Dermis microvascular lymphatic vessel endothelial cell (primary cell): Measurements from ENCODE around the gene MT1H. TPM values are rescaled to one million over a fixed set of nuclear protein-coding genes. Genes with fewer than 3 reads are reported as not detected.
A peak's percentile ranks its signal among the peaks of the same experiment; 100 is the strongest.
"Not testable (repeated sequence)": the region's sequence is repeated elsewhere in the genome, so short reads cannot be mapped to it uniquely, and the experiment has no call there.

Source experiments
- DNase-seq, 2 donors: peaks; one replicate each; pipeline versions ENCODE4 v3.0.0 to v3.0.0-alpha.2; 2010; ENCODE audit warnings: low read depth in 2 of 2
- total RNA-seq: library from RNA; depleted of rRNA; stranded (reverse); fragments of >200 nt; gene quantifications from 2 replicates; pipeline ENCODE4 v1.2.1, GENCODE V29; 2014

MT1H gene
- total RNA-seq = not detected in 2 replicates

- no peak for DNase-seq
These were observed at the start of gene MT1H for GRCh38 chr16:56669005-56669839. Gene MT1H, plus strand, starts transcription at chr16:56669814. Its CDS starts 71 bp downstream, at chr16:56669885.

- DNase-seq = no peak
These were observed 49.2 kb upstream of the MT1H start for GRCh38 chr16:56620339-56620897.

- not testable (repeated sequence) for DNase-seq
These were observed 47.8 kb upstream of the MT1H start for GRCh38 chr16:56621665-56622445.

GRCh38 chr16:56623184-56623583 lies 46.4 kb upstream of the MT1H start:
- DNase-seq = not testable (repeated sequence)

- DNase-seq = no peak
These were observed 46.0 kb upstream of the MT1H start for GRCh38 chr16:56623637-56624036.

GRCh38 chr16:56625140-56625942 lies 44.3 kb upstream of the MT1H start, which contains the start of gene MT1E:
Gene MT1E, plus strand, starts transcription at chr16:56625781. Its CDS starts 71 bp downstream, at chr16:56625852.
- DNase-seq = peak in 1 of 2 donors; percentile 68

GRCh38 chr16:56625943-56626654 lies 43.5 kb upstream of the MT1H start:
- DNase-seq = peak in 1 of 2 donors; percentile 63

- no peak for DNase-seq
These were observed 42.9 kb upstream of the MT1H start for GRCh38 chr16:56626685-56627084.

- no peak for DNase-seq
These were observed 40.9 kb upstream of the MT1H start for GRCh38 chr16:56628486-56629350.

GRCh38 chr16:56629531-56629930 lies 40.1 kb upstream of the MT1H start:
- DNase-seq = no peak

GRCh38 chr16:56630134-56630533 lies 39.5 kb upstream of the MT1H start:
- DNase-seq = no peak

GRCh38 chr16:56631197-56631596 lies 38.4 kb upstream of the MT1H start:
- no peak for DNase-seq

- no peak for DNase-seq
These were observed 37.8 kb upstream of the MT1H start for GRCh38 chr16:56631832-56632155.

- DNase-seq = no peak
These were observed 37.3 kb upstream of the MT1H start, which contains the start of gene MT1M for GRCh38 chr16:56632156-56632847. Gene MT1M, plus strand, starts transcription at chr16:56632659. Its CDS starts 73 bp downstream, at chr16:56632732.

GRCh38 chr16:56632848-56633365 lies 36.7 kb upstream of the MT1H start:
- DNase-seq = no peak

GRCh38 chr16:56633535-56633934 lies 36.1 kb upstream of the MT1H start:
- no peak for DNase-seq

- DNase-seq = no peak
These were observed 34.7 kb upstream of the MT1H start for GRCh38 chr16:56634715-56635440.

- no peak for DNase-seq
These were observed 34.1 kb upstream of the MT1H start for GRCh38 chr16:56635441-56635967.
